ENCODE measurements around the gene BBX. TPM values are rescaled to one million over a fixed set of nuclear protein-coding genes. Genes with fewer than 3 reads are reported as not detected.

The BBX gene
- total and polyA plus RNA-seq, 4 donors = 4.7 to 25.1 (median 20.5) TPM

GRCh38 chr3:107620534-107620933 is 97.8 kb downstream of the BBX start:
- DNase-seq (ENCODE audit: low spot score) = no peak
- H3K27ac ChIP-seq (ENCODE audit: low read depth in 1 of 2, low read length in 2 of 2) = no peak overlapping the region
- no peaks in the 10 kb centered on the region for H3K9me3 ChIP-seq (ENCODE audit: control insufficient read depth in 4 of 4, low read length in 3 of 4)
- 97% methylated on average over 3 of the region's 3 CpGs for WGBS
- TF ChIP-seq RAD21 (IDR thresholded peaks at IDR 0.05) (no peak), NR2F2 (IDR thresholded peaks at IDR 0.05) (no peak), EGR1 (IDR thresholded peaks at IDR 0.05; ENCODE audit: low read depth in 2 of 2) (no peak), SP1 (IDR thresholded peaks at IDR 0.05) (no peak), HNF4G (IDR thresholded peaks at IDR 0.05) (no peak), FOXA1 (IDR thresholded peaks at IDR 0.05) (no peak), HNF4A (conservative IDR thresholded peaks at IDR 0.05) (no peak), ATF3 (IDR thresholded peaks at IDR 0.05) (no peak), JUND (IDR thresholded peaks at IDR 0.05) (no peak), TAF1 (conservative IDR thresholded peaks at IDR 0.05) (no peak), FOXA2 (IDR thresholded peaks at IDR 0.05) (no peak), GABPA (IDR thresholded peaks at IDR 0.05 in 1 of 2, conservative IDR thresholded peaks at IDR 0.05 in 1 of 2) (no peak)
- TF ChIP-seq, protein P1, sequence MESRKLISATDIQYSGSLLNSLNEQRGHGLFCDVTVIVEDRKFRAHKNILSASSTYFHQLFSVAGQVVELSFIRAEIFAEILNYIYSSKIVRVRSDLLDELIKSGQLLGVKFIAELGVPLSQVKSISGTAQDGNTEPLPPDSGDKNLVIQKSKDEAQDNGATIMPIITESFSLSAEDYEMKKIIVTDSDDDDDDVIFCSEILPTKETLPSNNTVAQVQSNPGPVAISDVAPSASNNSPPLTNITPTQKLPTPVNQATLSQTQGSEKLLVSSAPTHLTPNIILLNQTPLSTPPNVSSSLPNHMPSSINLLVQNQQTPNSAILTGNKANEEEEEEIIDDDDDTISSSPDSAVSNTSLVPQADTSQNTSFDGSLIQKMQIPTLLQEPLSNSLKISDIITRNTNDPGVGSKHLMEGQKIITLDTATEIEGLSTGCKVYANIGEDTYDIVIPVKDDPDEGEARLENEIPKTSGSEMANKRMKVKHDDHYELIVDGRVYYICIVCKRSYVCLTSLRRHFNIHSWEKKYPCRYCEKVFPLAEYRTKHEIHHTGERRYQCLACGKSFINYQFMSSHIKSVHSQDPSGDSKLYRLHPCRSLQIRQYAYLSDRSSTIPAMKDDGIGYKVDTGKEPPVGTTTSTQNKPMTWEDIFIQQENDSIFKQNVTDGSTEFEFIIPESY (IDR thresholded peaks at IDR 0.05) = no peak
- TF ChIP-seq, protein P2, sequence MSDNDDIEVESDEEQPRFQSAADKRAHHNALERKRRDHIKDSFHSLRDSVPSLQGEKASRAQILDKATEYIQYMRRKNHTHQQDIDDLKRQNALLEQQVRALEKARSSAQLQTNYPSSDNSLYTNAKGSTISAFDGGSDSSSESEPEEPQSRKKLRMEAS (IDR thresholded peaks at IDR 0.05) = no peak
- TF ChIP-seq, protein P3, sequence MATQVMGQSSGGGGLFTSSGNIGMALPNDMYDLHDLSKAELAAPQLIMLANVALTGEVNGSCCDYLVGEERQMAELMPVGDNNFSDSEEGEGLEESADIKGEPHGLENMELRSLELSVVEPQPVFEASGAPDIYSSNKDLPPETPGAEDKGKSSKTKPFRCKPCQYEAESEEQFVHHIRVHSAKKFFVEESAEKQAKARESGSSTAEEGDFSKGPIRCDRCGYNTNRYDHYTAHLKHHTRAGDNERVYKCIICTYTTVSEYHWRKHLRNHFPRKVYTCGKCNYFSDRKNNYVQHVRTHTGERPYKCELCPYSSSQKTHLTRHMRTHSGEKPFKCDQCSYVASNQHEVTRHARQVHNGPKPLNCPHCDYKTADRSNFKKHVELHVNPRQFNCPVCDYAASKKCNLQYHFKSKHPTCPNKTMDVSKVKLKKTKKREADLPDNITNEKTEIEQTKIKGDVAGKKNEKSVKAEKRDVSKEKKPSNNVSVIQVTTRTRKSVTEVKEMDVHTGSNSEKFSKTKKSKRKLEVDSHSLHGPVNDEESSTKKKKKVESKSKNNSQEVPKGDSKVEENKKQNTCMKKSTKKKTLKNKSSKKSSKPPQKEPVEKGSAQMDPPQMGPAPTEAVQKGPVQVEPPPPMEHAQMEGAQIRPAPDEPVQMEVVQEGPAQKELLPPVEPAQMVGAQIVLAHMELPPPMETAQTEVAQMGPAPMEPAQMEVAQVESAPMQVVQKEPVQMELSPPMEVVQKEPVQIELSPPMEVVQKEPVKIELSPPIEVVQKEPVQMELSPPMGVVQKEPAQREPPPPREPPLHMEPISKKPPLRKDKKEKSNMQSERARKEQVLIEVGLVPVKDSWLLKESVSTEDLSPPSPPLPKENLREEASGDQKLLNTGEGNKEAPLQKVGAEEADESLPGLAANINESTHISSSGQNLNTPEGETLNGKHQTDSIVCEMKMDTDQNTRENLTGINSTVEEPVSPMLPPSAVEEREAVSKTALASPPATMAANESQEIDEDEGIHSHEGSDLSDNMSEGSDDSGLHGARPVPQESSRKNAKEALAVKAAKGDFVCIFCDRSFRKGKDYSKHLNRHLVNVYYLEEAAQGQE (IDR thresholded peaks at IDR 0.05) = no peak
- H3K27me3 ChIP-seq (ENCODE audit: control insufficient read depth in 4 of 4, insufficient read depth in 4 of 4, low read length in 3 of 4) = no peaks in the 10 kb centered on the region
- H3K4me1 ChIP-seq (ENCODE audit: control insufficient read depth in 4 of 4, insufficient read depth in 4 of 4, low read length in 3 of 4) = no peaks in the 10 kb centered on the region
- H3K4me3 ChIP-seq (ENCODE audit: low read depth in 1 of 3, low read length in 3 of 3) = no peak overlapping the region
- no peaks in the 10 kb centered on the region for H3K36me3 ChIP-seq (ENCODE audit: control insufficient read depth in 4 of 4, insufficient read depth in 3 of 4, low read depth in 1 of 4, low read length in 3 of 4)
- H3K9ac ChIP-seq (ENCODE audit: low read depth in 1 of 2, low read length in 2 of 2) = no peak overlapping the region

- H3K9ac ChIP-seq (ENCODE audit: low read depth in 1 of 2, low read length in 2 of 2) = no peak overlapping the region
- H3K27ac ChIP-seq (ENCODE audit: low read depth in 1 of 2, low read length in 2 of 2) = no peak overlapping the region
- DNase-seq (ENCODE audit: low spot score) = no peak
- WGBS = 97% methylated on average over 3 of the region's 3 CpGs
- H3K4me1 ChIP-seq (ENCODE audit: control insufficient read depth in 4 of 4, insufficient read depth in 4 of 4, low read length in 3 of 4) = no peaks in the 10 kb centered on the region
- no peaks in the 10 kb centered on the region for H3K27me3 ChIP-seq (ENCODE audit: control insufficient read depth in 4 of 4, insufficient read depth in 4 of 4, low read length in 3 of 4)
- H3K4me3 ChIP-seq (ENCODE audit: low read depth in 1 of 3, low read length in 3 of 3) = no peak overlapping the region
- TF ChIP-seq NR2F2 (IDR thresholded peaks at IDR 0.05) = no peak
- TF ChIP-seq, protein P4, sequence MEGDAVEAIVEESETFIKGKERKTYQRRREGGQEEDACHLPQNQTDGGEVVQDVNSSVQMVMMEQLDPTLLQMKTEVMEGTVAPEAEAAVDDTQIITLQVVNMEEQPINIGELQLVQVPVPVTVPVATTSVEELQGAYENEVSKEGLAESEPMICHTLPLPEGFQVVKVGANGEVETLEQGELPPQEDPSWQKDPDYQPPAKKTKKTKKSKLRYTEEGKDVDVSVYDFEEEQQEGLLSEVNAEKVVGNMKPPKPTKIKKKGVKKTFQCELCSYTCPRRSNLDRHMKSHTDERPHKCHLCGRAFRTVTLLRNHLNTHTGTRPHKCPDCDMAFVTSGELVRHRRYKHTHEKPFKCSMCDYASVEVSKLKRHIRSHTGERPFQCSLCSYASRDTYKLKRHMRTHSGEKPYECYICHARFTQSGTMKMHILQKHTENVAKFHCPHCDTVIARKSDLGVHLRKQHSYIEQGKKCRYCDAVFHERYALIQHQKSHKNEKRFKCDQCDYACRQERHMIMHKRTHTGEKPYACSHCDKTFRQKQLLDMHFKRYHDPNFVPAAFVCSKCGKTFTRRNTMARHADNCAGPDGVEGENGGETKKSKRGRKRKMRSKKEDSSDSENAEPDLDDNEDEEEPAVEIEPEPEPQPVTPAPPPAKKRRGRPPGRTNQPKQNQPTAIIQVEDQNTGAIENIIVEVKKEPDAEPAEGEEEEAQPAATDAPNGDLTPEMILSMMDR (IDR thresholded peaks at IDR 0.05; ENCODE audit: low read depth, low read length, missing input control) = no peak
- TF ChIP-seq SP1 (IDR thresholded peaks at IDR 0.05) = no peak
- TF ChIP-seq, protein P3 (IDR thresholded peaks at IDR 0.05) = no peak
- no peak for TF ChIP-seq RXRA (IDR thresholded peaks at IDR 0.05)
- no peak for TF ChIP-seq RAD21 (IDR thresholded peaks at IDR 0.05)
- no peak for TF ChIP-seq HNF4A (conservative IDR thresholded peaks at IDR 0.05)
- TF ChIP-seq TAF1 (conservative IDR thresholded peaks at IDR 0.05) = no peak
- TF ChIP-seq YY1 (IDR thresholded peaks at IDR 0.05) = no peak
- no peak for TF ChIP-seq HNF4G (IDR thresholded peaks at IDR 0.05)
- no peaks in the 10 kb centered on the region for H3K36me3 ChIP-seq (ENCODE audit: control insufficient read depth in 4 of 4, insufficient read depth in 3 of 4, low read depth in 1 of 4, low read length in 3 of 4)
- no peaks in the 10 kb centered on the region for H3K9me3 ChIP-seq (ENCODE audit: control insufficient read depth in 4 of 4, low read length in 3 of 4)
Observed at GRCh38 chr3:107621465-107621864, 98.7 kb downstream of the BBX start.
